HEK293 (cell line): ENCODE results near the gene ANO9.

ENCODE experiments used
- CTCF ChIA-PET: fragments of 350-600 bp; formaldehyde crosslinking; extraction: SDS; loops from one replicate; lab custom pipeline; 2021; ENCODE audit warnings: antibody characterized with exemption; lab: Yijun Ruan, JAX
- POLR2A ChIA-PET: fragments of 300-600 bp; formaldehyde crosslinking; extraction: SDS; loops from one replicate; lab custom pipeline; 2020; ENCODE audit warnings: antibody characterized with exemption, inconsistent platforms; lab: Yijun Ruan, JAX
- H3K27ac ChIP-seq: fragments of 200-500 bp; sonication (Bioruptor generic); 2 replicates; pipeline ENCODE4 v1.5.1; 2014; ENCODE audit warnings: low read depth, low read length, control low read depth, inconsistent platforms; ENCODE audit errors: extremely low read depth
- H3K36me3 ChIP-seq, 2 experiments: fragments of 200-500 bp in 1 of 2; sonication (Bioruptor generic) in 1 of 2; 1 replicate in 1 of 2; 2 replicates in 1 of 2; pipeline ENCODE4 v1.5.1; 2014 to 2017; ENCODE audit warnings: inconsistent platforms in 2 of 2, low read length in 2 of 2; ENCODE audit not compliant: control insufficient read depth in 2 of 2, insufficient read depth in 1 of 2
- H3K4me1 ChIP-seq: fragments of 200-500 bp; sonication (Bioruptor generic); 2 replicates; pipeline ENCODE4 v1.5.1; 2014; ENCODE audit warnings: mild to moderate bottlenecking, low read length, inconsistent platforms; ENCODE audit not compliant: control insufficient read depth, insufficient read depth
- H3K4me3 ChIP-seq: 2 replicates; pipeline ENCODE4 v1.5.1; 2011; ENCODE audit warnings: low read depth, mild to moderate bottlenecking, control low read depth, low read length, moderate library complexity
- H3K9me3 ChIP-seq: fragments of 200-500 bp; sonication (Bioruptor generic); 2 replicates; pipeline ENCODE4 v1.5.1; 2014; ENCODE audit warnings: low read depth, low read length, inconsistent platforms; ENCODE audit not compliant: control insufficient read depth, insufficient read depth
- GLIS1 ChIP-seq: fragments of 450-650 bp; formaldehyde crosslinking; IDR thresholded peaks from 2 replicates; pipeline ENCODE4 v1.5.1; 2016; ENCODE audit warnings: missing biosample characterization, missing genetic modification characterization
- IKZF3 ChIP-seq: fragments of 450-650 bp; IDR thresholded peaks from 2 replicates; pipeline ENCODE4 v1.5.0; 2018; ENCODE audit warnings: missing biosample characterization, mild to moderate bottlenecking, missing genetic modification characterization, moderate library complexity
- KLF1 ChIP-seq: fragments of 450-650 bp; formaldehyde crosslinking; IDR thresholded peaks from 2 replicates; pipeline ENCODE4 v1.5.1; 2016; ENCODE audit warnings: missing biosample characterization, missing genetic modification characterization
- KLF7 ChIP-seq: fragments of 450-650 bp; formaldehyde crosslinking; IDR thresholded peaks from 2 replicates; pipeline ENCODE4 v1.5.1; 2016; ENCODE audit warnings: missing biosample characterization, missing genetic modification characterization, borderline replicate concordance
- RBAK ChIP-seq: fragments of 450-650 bp; formaldehyde crosslinking; IDR thresholded peaks from 2 replicates; pipeline ENCODE4 v1.5.1; 2016; ENCODE audit warnings: missing biosample characterization, missing genetic modification characterization
- ZNF112 ChIP-seq: fragments of 450-650 bp; formaldehyde crosslinking; IDR thresholded peaks from 2 replicates; pipeline ENCODE4 v1.5.0; 2017; ENCODE audit warnings: missing biosample characterization, missing genetic modification characterization
- ZNF140 ChIP-seq: fragments of 450-650 bp; formaldehyde crosslinking; IDR thresholded peaks from 2 replicates; pipeline ENCODE4 v1.5.1; 2016; ENCODE audit warnings: missing biosample characterization, missing genetic modification characterization
- ZNF146 ChIP-seq: fragments of 450-650 bp; formaldehyde crosslinking; IDR thresholded peaks from 2 replicates; pipeline ENCODE4 v1.5.1; 2016; ENCODE audit warnings: missing biosample characterization, missing genetic modification characterization
- ZNF2 ChIP-seq: fragments of 450-650 bp; formaldehyde crosslinking; IDR thresholded peaks from 2 replicates; pipeline ENCODE4 v1.5.1; 2016; ENCODE audit warnings: missing biosample characterization, missing genetic modification characterization
- ZNF324 ChIP-seq: fragments of 450-650 bp; formaldehyde crosslinking; IDR thresholded peaks from 2 replicates; pipeline ENCODE4 v1.5.1; 2016; ENCODE audit warnings: missing biosample characterization, missing genetic modification characterization
- ZNF549 ChIP-seq: fragments of 450-650 bp; IDR thresholded peaks from 2 replicates; pipeline ENCODE4 v1.5.1; 2018; ENCODE audit warnings: missing biosample characterization, missing genetic modification characterization, mild to moderate bottlenecking, inconsistent platforms, moderate library complexity
- ZNF626 ChIP-seq: fragments of 450-650 bp; sonication (Bioruptor Pico); formaldehyde crosslinking; IDR thresholded peaks from 2 replicates; pipeline ENCODE4 v1.5.1; 2018; ENCODE audit warnings: missing biosample characterization, missing genetic modification characterization, inconsistent platforms
- ZNF768 ChIP-seq: fragments of 450-650 bp; formaldehyde crosslinking; IDR thresholded peaks from 2 replicates; pipeline ENCODE4 v1.5.1; 2018; ENCODE audit warnings: missing biosample characterization, mild to moderate bottlenecking, missing genetic modification characterization
- TF ChIP-seq, protein P1 (sequence below): fragments of 450-650 bp; formaldehyde crosslinking; IDR thresholded peaks from 2 replicates; pipeline ENCODE4 v1.5.1; 2016; ENCODE audit warnings: missing biosample characterization, missing genetic modification characterization
- TF ChIP-seq, protein P2 (sequence below): fragments of 450-650 bp; formaldehyde crosslinking; IDR thresholded peaks from 2 replicates; pipeline ENCODE4 v1.5.1; 2016; ENCODE audit warnings: missing biosample characterization, missing genetic modification characterization
- TF ChIP-seq, protein P3 (sequence below): fragments of 450-650 bp; formaldehyde crosslinking; IDR thresholded peaks from 2 replicates; pipeline ENCODE4 v1.5.1; 2016; ENCODE audit warnings: missing biosample characterization, missing genetic modification characterization
- TF ChIP-seq, protein P4 (sequence below): fragments of 450-650 bp; formaldehyde crosslinking; IDR thresholded peaks from 2 replicates; pipeline ENCODE4 v1.5.1; 2016; ENCODE audit warnings: missing biosample characterization, missing genetic modification characterization

Gene ANO9

GRCh38 chr11:486189-486588 is 44.4 kb upstream of the ANO9 start:
- Histone ChIP-seq H3K27ac (no peak overlapping the region), H3K4me3 (no peak overlapping the region), H3K4me1 (no peaks in the 10 kb centered on the region), H3K36me3 (peaks cover 0 to 39% of the 10 kb centered on the region in 2 experiments; a peak in 1 of 3 replicates), H3K9me3 (no peaks in the 10 kb centered on the region)
- 0 out of 2 replicates have a peak, but pooled peaks have one; percentile 77 for TF ChIP-seq KLF1 (tag by site-specific recombination)
- no peak for TF ChIP-seq IKZF3 (tag by site-specific recombination)
- ChIA-PET POLR2A (no interaction called here), CTCF (no interaction called here)

GRCh38 chr11:484616-485015 is 42.8 kb upstream of the ANO9 start:
- ChIA-PET CTCF (no interaction called here), POLR2A (no interaction called here)
- peaks cover 0 to 31% of the 10 kb centered on the region in 2 experiments; a peak in 1 of 3 replicates for H3K36me3 ChIP-seq

DNA sequence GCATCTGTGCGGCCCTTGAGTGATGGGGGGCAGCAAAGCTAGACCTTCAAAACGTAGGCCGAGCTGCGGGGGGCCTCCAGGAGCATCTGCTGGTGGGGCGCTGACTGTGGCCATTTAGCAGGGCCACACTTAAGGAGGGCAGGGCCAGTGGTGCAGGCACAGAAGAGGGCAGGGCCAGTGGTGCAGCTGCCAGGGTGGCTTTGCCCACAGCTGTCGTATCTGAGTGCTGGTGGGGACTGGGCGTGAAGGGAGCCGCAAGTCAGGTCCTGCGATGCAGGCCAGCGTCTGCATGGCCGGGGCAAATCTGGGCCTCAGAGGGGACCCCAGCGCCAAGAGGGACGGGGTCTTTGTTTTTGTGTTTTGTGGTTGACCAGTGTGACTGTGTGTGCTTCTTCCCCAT is 37.5 kb upstream of the ANO9 start:
- Histone ChIP-seq H3K27ac (no peak overlapping the region), H3K4me3 (no peak overlapping the region), H3K9me3 (no peaks in the 10 kb centered on the region), H3K36me3 (peaks cover 0 to 33% of the 10 kb centered on the region in 2 experiments; a peak in 1 of 3 replicates), H3K4me1 (no peaks in the 10 kb centered on the region)
- CTCF ChIA-PET, result no interaction called here
- TF ChIP-seq ZNF549 (tag by site-specific recombination) (no peak), ZNF112 (tag by site-specific recombination) (no peak), GLIS1 (tag by site-specific recombination) (peak; percentile 21; the same call in 1 of the 2 replicates), ZNF324 (no peak), RBAK (tag by site-specific recombination) (no peak), ZNF626 (no peak)
- TF ChIP-seq, protein P1, sequence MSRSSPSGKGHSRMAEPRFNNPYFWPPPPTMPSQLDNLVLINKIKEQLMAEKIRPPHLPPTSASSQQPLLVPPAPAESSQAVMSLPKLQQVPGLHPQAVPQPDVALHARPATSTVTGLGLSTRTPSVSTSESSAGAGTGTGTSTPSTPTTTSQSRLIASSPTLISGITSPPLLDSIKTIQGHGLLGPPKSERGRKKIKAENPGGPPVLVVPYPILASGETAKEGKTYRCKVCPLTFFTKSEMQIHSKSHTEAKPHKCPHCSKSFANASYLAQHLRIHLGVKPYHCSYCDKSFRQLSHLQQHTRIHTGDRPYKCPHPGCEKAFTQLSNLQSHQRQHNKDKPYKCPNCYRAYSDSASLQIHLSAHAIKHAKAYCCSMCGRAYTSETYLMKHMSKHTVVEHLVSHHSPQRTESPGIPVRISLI (tag by site-specific recombination), result no peak
- TF ChIP-seq, protein P2, sequence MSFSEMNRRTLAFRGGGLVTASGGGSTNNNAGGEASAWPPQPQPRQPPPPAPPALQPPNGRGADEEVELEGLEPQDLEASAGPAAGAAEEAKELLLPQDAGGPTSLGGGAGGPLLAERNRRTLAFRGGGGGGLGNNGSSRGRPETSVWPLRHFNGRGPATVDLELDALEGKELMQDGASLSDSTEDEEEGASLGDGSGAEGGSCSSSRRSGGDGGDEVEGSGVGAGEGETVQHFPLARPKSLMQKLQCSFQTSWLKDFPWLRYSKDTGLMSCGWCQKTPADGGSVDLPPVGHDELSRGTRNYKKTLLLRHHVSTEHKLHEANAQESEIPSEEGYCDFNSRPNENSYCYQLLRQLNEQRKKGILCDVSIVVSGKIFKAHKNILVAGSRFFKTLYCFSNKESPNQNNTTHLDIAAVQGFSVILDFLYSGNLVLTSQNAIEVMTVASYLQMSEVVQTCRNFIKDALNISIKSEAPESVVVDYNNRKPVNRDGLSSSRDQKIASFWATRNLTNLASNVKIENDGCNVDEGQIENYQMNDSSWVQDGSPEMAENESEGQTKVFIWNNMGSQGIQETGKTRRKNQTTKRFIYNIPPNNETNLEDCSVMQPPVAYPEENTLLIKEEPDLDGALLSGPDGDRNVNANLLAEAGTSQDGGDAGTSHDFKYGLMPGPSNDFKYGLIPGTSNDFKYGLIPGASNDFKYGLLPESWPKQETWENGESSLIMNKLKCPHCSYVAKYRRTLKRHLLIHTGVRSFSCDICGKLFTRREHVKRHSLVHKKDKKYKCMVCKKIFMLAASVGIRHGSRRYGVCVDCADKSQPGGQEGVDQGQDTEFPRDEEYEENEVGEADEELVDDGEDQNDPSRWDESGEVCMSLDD (tag by site-specific recombination), result no peak
- TF ChIP-seq, protein P3, sequence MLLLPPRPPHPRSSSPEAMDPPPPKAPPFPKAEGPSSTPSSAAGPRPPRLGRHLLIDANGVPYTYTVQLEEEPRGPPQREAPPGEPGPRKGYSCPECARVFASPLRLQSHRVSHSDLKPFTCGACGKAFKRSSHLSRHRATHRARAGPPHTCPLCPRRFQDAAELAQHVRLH (tag by site-specific recombination), result no peak
- POLR2A ChIA-PET, result no interaction called here

More at GRCh38 chr11:484616-485015, 42.8 kb upstream of the ANO9 start:
- H3K9me3 ChIP-seq, result no peaks in the 10 kb centered on the region
- no peak overlapping the region for H3K4me3 ChIP-seq
- TF ChIP-seq ZNF768 (tag by site-specific recombination), result no peak
- TF ChIP-seq, protein P4, sequence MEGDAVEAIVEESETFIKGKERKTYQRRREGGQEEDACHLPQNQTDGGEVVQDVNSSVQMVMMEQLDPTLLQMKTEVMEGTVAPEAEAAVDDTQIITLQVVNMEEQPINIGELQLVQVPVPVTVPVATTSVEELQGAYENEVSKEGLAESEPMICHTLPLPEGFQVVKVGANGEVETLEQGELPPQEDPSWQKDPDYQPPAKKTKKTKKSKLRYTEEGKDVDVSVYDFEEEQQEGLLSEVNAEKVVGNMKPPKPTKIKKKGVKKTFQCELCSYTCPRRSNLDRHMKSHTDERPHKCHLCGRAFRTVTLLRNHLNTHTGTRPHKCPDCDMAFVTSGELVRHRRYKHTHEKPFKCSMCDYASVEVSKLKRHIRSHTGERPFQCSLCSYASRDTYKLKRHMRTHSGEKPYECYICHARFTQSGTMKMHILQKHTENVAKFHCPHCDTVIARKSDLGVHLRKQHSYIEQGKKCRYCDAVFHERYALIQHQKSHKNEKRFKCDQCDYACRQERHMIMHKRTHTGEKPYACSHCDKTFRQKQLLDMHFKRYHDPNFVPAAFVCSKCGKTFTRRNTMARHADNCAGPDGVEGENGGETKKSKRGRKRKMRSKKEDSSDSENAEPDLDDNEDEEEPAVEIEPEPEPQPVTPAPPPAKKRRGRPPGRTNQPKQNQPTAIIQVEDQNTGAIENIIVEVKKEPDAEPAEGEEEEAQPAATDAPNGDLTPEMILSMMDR (tag by site-specific recombination), result no peak
- TF ChIP-seq KLF7 (tag by site-specific recombination), result no peak
- no peak for TF ChIP-seq ZNF140 (tag by site-specific recombination)
- no peak for TF ChIP-seq ZNF2 (tag by site-specific recombination)
- no peak for TF ChIP-seq ZNF146 (tag by site-specific recombination)
- no peak overlapping the region for H3K27ac ChIP-seq
- no peaks in the 10 kb centered on the region for H3K4me1 ChIP-seq
